GM12878 (cell line): ENCODE results near the gene DYRK1B. TPM values are rescaled to one million over a fixed set of nuclear protein-coding genes. Genes with fewer than 3 reads are reported as not detected.

Experiments used
- BHLHE40 ChIP-seq, 2 experiments: fragments of 450-650 bp in 1 of 2; IDR thresholded peaks; 2 replicates each; pipeline ENCODE4 v1.6.1; 2011 to 2017; ENCODE audit warnings: low read depth in 2 of 2, borderline replicate concordance in 1 of 2, improper control_type of control experiment in 1 of 2, low read length in 1 of 2, mild to moderate bottlenecking in 1 of 2
- BRCA1 ChIP-seq: IDR thresholded peaks from 2 replicates; pipeline ENCODE4 v1.6.1; 2011; ENCODE audit warnings: low read depth, low read length, improper control_type of control experiment
- CEBPZ ChIP-seq: fragments of 150-350 bp; IDR thresholded peaks from 2 replicates; pipeline ENCODE4 v1.6.1; 2016; ENCODE audit warnings: low read depth, low read length
- CREB1 ChIP-seq: IDR thresholded peaks from 2 replicates; pipeline ENCODE4 v1.6.1; 2012; ENCODE audit warnings: low read depth, mild to moderate bottlenecking, inconsistent platforms
- EP300 ChIP-seq, 2 experiments: fragments of 150-350 bp in 1 of 2; IDR thresholded peaks; 2 replicates each; pipeline ENCODE4 v1.6.1; 2011 to 2012; ENCODE audit warnings: low read depth in 2 of 2, low read length in 2 of 2, borderline replicate concordance in 1 of 2, improper control_type of control experiment in 1 of 2, inconsistent platforms in 1 of 2; ENCODE audit not compliant: control insufficient read depth in 1 of 2
- HCFC1 ChIP-seq: fragments of 150-350 bp; IDR thresholded peaks from 2 replicates; pipeline ENCODE4 v1.6.1; 2014; ENCODE audit warnings: low read length
- MEF2A ChIP-seq: IDR thresholded peaks from 2 replicates; pipeline ENCODE4 v1.6.1; 2011; ENCODE audit warnings: low read depth, mild to moderate bottlenecking, low read length, moderate library complexity; ENCODE audit not compliant: insufficient read depth
- MTA2 ChIP-seq: fragments of 450-650 bp; IDR thresholded peaks from 2 replicates; pipeline ENCODE4 v1.6.1; 2016; ENCODE audit warnings: low read depth, mild to moderate bottlenecking, moderate library complexity
- NBN ChIP-seq: fragments of 450-650 bp; IDR thresholded peaks from 2 replicates; pipeline ENCODE4 v1.6.1; 2016
- NFYA ChIP-seq: IDR thresholded peaks from 2 replicates; pipeline ENCODE4 v1.6.1; 2011; ENCODE audit warnings: low read depth, mild to moderate bottlenecking, low read length, improper control_type of control experiment, borderline replicate concordance
- NFYB ChIP-seq: IDR thresholded peaks from 2 replicates; pipeline ENCODE4 v1.6.1; 2011; ENCODE audit warnings: low read depth, mild to moderate bottlenecking, low read length, improper control_type of control experiment, moderate library complexity; ENCODE audit not compliant: insufficient read depth
- NR2F1 ChIP-seq: fragments of 450-650 bp; conservative IDR thresholded peaks from 2 replicates; pipeline ENCODE4 v1.6.1; 2017; ENCODE audit warnings: mild to moderate bottlenecking
- NRF1 ChIP-seq: conservative IDR thresholded peaks from 2 replicates; pipeline ENCODE4 v1.6.1; 2011; ENCODE audit warnings: mild to moderate bottlenecking, low read depth, low read length, improper control_type of control experiment
- RBBP5 ChIP-seq: fragments of 200-600 bp; sonication (generic); conservative IDR thresholded peaks from 2 replicates; pipeline ENCODE4 v1.6.1; 2016
- SMAD5 ChIP-seq: IDR thresholded peaks from 2 replicates; pipeline ENCODE4 v1.6.1; 2016; ENCODE audit warnings: antibody characterized with exemption, low read depth
- TCF12 ChIP-seq: IDR thresholded peaks from 2 replicates; pipeline ENCODE4 v1.6.1; 2011; ENCODE audit warnings: low read depth, mild to moderate bottlenecking, low read length
- TCF3 ChIP-seq: IDR thresholded peaks from 2 replicates; pipeline ENCODE4 v1.6.1; 2012; ENCODE audit warnings: low read depth, mild to moderate bottlenecking, low read length, borderline replicate concordance; ENCODE audit not compliant: insufficient read depth
- TCF7 ChIP-seq: IDR thresholded peaks from 2 replicates; pipeline ENCODE4 v1.6.1; 2014; ENCODE audit warnings: antibody characterized with exemption, borderline replicate concordance
- USF2 ChIP-seq: IDR thresholded peaks from 2 replicates; pipeline ENCODE4 v1.6.1; 2011; ENCODE audit warnings: low read depth, low read length, improper control_type of control experiment, borderline replicate concordance
- ZNF687 ChIP-seq: fragments of 450-650 bp; IDR thresholded peaks from 2 replicates; pipeline ENCODE4 v1.6.1; 2017; ENCODE audit warnings: mild to moderate bottlenecking, moderate library complexity
- polyA plus RNA-seq, 11 experiments: library from polyadenylated mRNA; depleted of rRNA in 4 of 11; unstranded in 6 of 11; stranded (reverse) in 5 of 11; fragments of >200 nt; fragmentation: Nextera tagmentation in 4 of 11; fragmentation: Illumina TruSeq in 1 of 11; extraction: Ambion mirVana in 4 of 11; extraction: Trizol in 1 of 11; gene quantifications; 1 replicate in 1 of 11; 2 replicates in 10 of 11; pipeline versions ENCODE4 v1.2.1 to v1.2.3, GENCODE V29; 2011 to 2016; ENCODE audit warnings: inconsistent platforms in 2 of 11, missing spikeins in 2 of 11, low read depth in 1 of 11
- total RNA-seq, 4 experiments: library from RNA; depleted of rRNA in 3 of 4; stranded (reverse); fragments of >200 nt in 3 of 4; fragmentation: Illumina TruSeq in 1 of 4; extraction: Trizol in 1 of 4; gene quantifications; 2 replicates each; pipeline versions ENCODE4 v1.2.1 to v1.2.3, GENCODE V29; 2013 to 2021

Gene DYRK1B
- total and polyA plus RNA-seq, 10 of the 15 experiments (the other 5 are each of a cell fraction or from before 2014, with no cell fraction given) = 0.07 to 10.2 (median 3.4) TPM; not detected in 1

GRCh38 chr19:39818626-39819097, 15.3 kb downstream of the DYRK1B start (continued):
- TF ChIP-seq USF2 (no peak), HCFC1 (no peak), MTA2 (peak; percentile 58; the same call in 1 of the 2 replicates), NBN (peak; percentile 77), MEF2A (no peak), CREB1 (no peak), CEBPZ (no peak), TCF12 (peak; percentile 47; the same call in 1 of the 2 replicates), NFYB (peak; percentile 82), ZNF687 (peak; percentile 83), EP300 (IDR thresholded peaks at IDR 0.05; ENCODE audit: borderline replicate concordance in 1 of 2, control insufficient read depth in 1 of 2, low read depth in 2 of 2, low read length in 2 of 2) (peak; percentile 30 to 60; a peak in 2 of 4 replicates), TCF3 (0 out of 2 replicates have a peak, but pooled peaks have one; percentile 6), BRCA1 (no peak), NRF1 (no peak), NFYA (no peak; the same call in 1 of the 2 replicates), RBBP5 (no peak), SMAD5 (no peak), TCF7 (no peak), NR2F1 (0 out of 2 replicates have a peak, but pooled peaks have one; percentile 33), BHLHE40 (IDR thresholded peaks at IDR 0.05; ENCODE audit: borderline replicate concordance in 1 of 2, low read depth in 2 of 2, low read length in 1 of 2) (peak in 1 of 2 experiments; percentile 68; a peak in 2 of 4 replicates)
